Effector memory CD8-positive, alpha-beta T cell (primary cell): ENCODE data around the gene KLHL2.
"Not testable (repeated sequence)": the region's sequence is repeated elsewhere in the genome, so short reads cannot be mapped to it uniquely, and the experiment has no call there.

Source experiments
- ATAC-seq: fragments of 150-1000 bp; cut with Tn5 transposase; replicated peaks from 2 replicates; pipeline ENCODE4 v1.10.0; 2021; ENCODE audit warnings: mild to moderate bottlenecking, moderate library complexity
- DNase-seq, 3 experiments: peaks; one replicate each; pipeline ENCODE4 v3.0.0; 2021
- H3K27ac Mint-ChIP-seq, 2 donors: one replicate each; pipeline ENCODE4 v1.8.0; 2022; ENCODE audit warnings: mild to moderate bottlenecking in 2 of 2, mixed read lengths in 2 of 2, moderate library complexity in 2 of 2
- H3K27me3 Mint-ChIP-seq, 2 donors: one replicate each; pipeline ENCODE4 v1.8.0; 2022; ENCODE audit warnings: mixed read lengths in 2 of 2
- H3K36me3 Mint-ChIP-seq: one replicate; pipeline ENCODE4 v1.8.0; 2022; ENCODE audit warnings: mild to moderate bottlenecking, moderate library complexity, mixed read lengths; ENCODE audit not compliant: insufficient read depth
- H3K4me1 Mint-ChIP-seq, 2 donors: one replicate each; pipeline ENCODE4 v1.8.0; 2022; ENCODE audit warnings: low read depth in 2 of 2, mixed read lengths in 2 of 2
- H3K4me3 Mint-ChIP-seq, 2 donors: one replicate each; pipeline ENCODE4 v1.8.0; 2022; ENCODE audit warnings: mild to moderate bottlenecking in 2 of 2, mixed read lengths in 2 of 2, moderate library complexity in 2 of 2
- H3K9me3 Mint-ChIP-seq, 2 donors: one replicate each; pipeline ENCODE4 v1.8.0; 2022; ENCODE audit warnings: mixed read lengths in 2 of 2

Gene KLHL2

DNA sequence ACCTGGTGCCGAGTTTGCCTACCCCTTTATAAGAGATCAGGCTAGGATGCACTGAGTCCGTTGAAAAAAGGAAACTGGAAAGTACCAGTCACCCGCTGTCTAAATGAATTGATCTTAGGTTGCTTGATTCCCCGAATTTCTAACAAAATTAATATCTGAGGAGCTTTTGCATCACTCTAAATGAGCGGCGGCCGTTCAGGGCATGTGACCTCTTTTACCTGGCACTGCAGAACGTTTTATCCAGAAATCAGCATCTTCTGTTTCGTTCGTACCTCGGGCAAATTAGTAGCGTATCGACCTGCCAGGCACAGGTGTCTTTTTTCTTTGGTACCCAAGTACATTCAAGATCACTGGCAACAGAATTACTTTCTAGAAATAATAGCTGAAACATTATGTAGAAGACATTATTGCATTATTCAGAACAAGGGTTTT lies 876 bp downstream of the KLHL2 start:
- no peaks in the 10 kb centered on the region for H3K27me3 Mint-ChIP-seq
- peaks cover 38 to 47% of the 10 kb centered on the region in 2 donors for H3K4me1 Mint-ChIP-seq
- peak overlapping the region in 1 of 2 donors; percentile 90 for H3K27ac Mint-ChIP-seq
- DNase-seq (no peak), ATAC-seq (peak; percentile 28)
- H3K36me3 Mint-ChIP-seq: peaks cover 4% of the 10 kb centered on the region
- no peaks in the 10 kb centered on the region for H3K9me3 Mint-ChIP-seq
- H3K4me3 Mint-ChIP-seq: peak overlapping the region; percentile 76 to 88

DNA sequence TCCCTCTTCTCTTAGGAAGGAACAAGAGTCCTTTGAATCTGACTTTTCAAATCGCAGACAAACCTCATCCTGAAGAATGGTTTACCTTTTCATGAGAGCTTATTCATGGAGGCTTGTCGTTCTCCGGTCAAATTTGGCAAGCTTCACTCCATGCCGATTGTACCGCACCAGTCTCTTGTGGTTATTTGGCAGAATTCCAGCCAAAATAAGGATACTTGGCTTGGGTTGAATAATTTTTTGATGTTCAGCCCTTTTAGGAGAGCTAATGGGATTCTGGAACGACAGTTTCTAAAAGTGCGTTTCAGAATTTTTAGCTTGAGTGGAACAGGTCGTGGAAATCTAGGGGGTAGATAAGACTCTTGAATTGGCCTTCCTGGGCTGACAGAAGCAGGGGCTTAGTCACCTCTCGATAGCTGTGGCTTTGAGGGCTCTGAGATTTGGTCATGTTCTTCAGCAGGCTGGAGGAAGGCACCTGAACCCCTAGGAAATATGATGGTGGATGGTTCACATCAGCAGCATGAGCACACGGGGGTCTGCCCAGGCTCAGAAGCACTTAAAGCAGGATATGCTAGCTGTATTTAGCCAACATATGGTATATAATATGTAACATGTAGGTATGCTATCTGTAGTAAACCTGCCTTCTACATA lies 1.5 kb downstream of the KLHL2 start:
- Mint-ChIP-seq H3K27ac (peak overlapping the region in 1 of 2 donors; percentile 90), H3K27me3 (no peaks in the 10 kb centered on the region), H3K9me3 (no peaks in the 10 kb centered on the region), H3K4me1 (peaks cover 37 to 48% of the 10 kb centered on the region in 2 donors), H3K36me3 (peaks cover 4% of the 10 kb centered on the region), H3K4me3 (peak overlapping the region; percentile 43 to 88)
- no peak for ATAC-seq
- DNase-seq: no peak

DNA sequence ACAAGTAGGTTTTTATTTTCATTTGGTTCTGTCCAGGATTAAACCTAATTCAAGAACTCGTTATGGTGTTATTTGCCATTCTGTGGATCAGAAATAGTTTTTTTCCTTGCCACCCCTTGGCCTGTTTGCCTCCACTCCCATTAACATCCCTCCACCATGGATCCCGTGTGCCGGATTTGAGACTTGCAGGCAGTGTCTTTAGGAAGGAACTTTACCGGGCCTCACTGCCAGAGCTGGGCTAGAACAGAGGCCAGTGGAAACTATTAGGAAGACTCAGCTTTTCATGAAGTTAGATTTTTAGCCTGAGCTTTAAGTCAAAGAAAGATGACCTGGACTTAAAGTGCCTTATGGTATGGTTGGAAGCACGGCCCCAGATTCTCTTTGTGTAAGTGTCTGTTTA lies 2.4 kb downstream of the KLHL2 start:
- no peak for ATAC-seq

DNA sequence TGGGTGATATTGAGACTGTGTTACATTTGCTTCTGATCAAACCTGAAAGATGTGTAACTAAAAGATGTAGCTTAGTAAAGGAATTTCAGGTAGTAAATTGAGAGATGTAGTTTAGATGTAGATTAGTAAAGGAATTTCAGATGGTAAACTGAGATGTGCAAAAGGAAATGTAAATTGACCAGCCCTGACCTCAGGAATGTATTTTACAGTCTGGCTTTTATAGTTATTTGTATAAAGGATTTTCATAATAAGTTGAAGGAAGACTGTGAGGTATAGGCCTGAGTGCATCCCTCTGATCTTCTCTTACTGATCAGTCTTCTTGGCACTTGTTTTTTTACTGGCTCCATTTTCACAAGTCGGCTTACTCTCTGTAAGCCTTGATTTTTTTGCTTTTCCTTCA lies 3.2 kb downstream of the KLHL2 start:
- Mint-ChIP-seq H3K4me3 (no peak overlapping the region), H3K36me3 (peaks cover 4% of the 10 kb centered on the region), H3K4me1 (peaks cover 34 to 49% of the 10 kb centered on the region in 2 donors), H3K9me3 (no peaks in the 10 kb centered on the region), H3K27ac (peak overlapping the region in 1 of 2 donors; percentile 19), H3K27me3 (no peaks in the 10 kb centered on the region)
- DNase-seq: no peak
- ATAC-seq: no peak

More for the DNA sequence above, 2.4 kb downstream of the KLHL2 start:
- Mint-ChIP-seq H3K27me3 (no peaks in the 10 kb centered on the region), H3K9me3 (no peaks in the 10 kb centered on the region), H3K4me1 (peaks cover 34 to 43% of the 10 kb centered on the region in 2 donors), H3K36me3 (peaks cover 4% of the 10 kb centered on the region), H3K27ac (peak overlapping the region; percentile 19 to 90), H3K4me3 (no peak overlapping the region)
- no peak for DNase-seq

DNA sequence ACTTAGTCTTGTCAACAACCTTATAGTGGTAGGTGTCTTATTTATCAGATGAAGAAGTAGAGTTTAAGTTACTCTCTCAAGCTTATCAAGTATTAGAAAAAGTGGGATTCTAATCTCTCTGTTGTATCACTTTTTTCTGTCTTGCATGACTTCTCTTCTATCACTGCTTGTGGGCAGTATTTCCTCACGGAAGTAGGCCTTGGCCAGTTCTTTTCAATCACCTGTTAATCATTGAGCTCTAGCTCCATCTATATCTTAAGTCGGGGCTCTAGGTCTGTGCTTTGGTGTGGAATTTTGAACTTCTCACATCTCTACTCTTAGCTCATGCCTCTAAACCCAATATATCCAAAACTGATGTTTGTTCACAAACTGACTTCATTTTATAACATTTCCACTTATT lies 5.3 kb downstream of the KLHL2 start:
- H3K9me3 Mint-ChIP-seq, H3K4me3 Mint-ChIP-seq, ATAC-seq, H3K27me3 Mint-ChIP-seq, DNase-seq, H3K36me3 Mint-ChIP-seq: not testable (repeated sequence)
- Mint-ChIP-seq H3K4me1 (peaks cover 24 to 52% of the 10 kb centered on the region in 2 donors), H3K27ac (peak overlapping the region in 1 of 2 donors; percentile 4)

DNA sequence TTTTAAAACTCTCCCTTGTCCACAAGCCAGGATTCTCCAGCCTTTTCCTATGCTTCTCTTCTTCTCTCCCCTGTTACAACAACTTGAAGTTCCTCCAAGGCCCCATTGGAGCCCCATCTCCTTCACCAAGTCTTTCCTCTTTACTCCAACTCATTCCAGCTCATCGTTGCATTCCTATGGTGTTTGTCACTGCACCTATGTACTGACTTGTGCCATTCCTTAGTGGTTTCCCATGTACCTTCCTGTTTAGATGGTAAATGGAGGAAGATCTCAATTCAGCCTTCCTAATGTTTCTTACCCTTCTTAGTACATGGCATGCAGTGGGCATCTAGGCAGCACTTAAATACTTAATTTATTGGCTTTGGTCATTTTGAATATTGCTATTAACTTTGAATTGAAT lies 6.0 kb downstream of the KLHL2 start:
- H3K36me3 Mint-ChIP-seq, DNase-seq, H3K27ac Mint-ChIP-seq: not testable (repeated sequence)

DNA sequence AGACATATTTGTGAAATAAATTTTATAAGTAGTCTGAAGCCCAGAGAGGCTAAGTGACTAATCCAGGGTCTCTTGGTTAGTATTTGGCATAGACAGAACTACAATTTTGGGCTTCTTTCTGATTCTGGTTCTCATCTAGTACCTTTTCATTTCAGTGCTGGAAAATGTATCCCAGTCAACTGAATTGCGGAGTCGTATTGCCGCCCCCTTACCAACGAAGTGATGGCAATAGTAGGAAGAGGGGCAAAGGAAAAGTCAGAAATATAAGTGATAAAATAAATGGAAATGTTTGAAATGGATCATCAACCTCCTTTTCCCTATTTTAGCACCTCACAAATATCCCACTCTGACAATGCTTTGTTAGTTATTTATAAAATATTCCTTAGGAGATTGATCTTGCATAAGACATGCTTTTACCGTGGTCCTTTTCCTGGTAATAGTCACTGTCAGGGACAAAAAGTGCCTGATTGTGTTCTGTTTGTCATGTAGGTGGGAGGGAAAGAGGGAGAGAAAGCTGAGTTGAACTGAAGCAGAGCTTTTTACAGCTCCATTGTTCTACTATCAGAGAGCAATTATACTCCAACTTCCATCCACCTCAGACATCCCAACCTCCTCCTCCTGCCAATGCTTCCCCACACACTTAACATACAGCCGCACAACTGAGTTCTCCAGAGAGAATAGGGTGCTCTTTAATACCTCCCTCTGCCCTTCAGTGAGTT lies 6.8 kb downstream of the KLHL2 start:
- not testable (repeated sequence) for H3K9me3 Mint-ChIP-seq, ATAC-seq
- H3K27ac Mint-ChIP-seq: peak overlapping the region in 1 of 2 donors; percentile 8

More for the DNA sequence above, 6.0 kb downstream of the KLHL2 start:
- H3K4me1 Mint-ChIP-seq: peaks cover 25 to 51% of the 10 kb centered on the region in 2 donors
- not testable (repeated sequence) for ATAC-seq, H3K27me3 Mint-ChIP-seq, H3K4me3 Mint-ChIP-seq, H3K9me3 Mint-ChIP-seq

DNA sequence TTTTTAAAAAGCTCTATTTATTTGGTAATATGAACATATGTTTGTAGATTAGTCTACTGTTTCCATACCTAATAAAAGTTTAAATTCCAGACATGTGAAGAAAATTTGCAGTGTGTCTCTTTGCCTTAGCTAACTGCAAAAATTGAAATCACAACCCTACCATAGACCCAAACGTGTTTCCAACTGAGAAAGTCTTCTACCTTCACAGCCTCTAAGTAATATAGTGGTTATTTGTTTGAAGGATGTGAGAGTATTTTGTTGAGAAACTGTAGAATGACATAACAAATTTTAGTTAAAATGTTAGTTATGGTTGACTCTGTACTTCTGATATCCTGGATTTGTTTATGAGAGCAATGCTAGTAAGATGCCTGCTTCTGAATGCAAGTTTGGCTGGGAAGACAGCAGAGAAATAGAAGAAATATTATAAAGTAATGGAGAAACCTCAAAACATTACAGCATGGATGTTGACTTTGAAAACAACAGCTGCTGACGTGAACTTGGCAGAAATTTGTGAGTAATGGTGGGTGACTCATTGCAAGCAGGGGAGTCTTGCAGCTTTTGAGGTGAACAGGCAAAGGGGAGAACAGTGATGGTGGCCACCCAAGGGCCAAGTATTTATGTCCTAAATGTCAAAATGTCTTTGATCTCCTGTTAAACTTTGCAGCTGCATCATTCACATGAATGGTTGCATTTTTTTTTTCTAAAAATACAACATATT lies 7.8 kb downstream of the KLHL2 start:
- not testable (repeated sequence) for H3K27me3 Mint-ChIP-seq, H3K36me3 Mint-ChIP-seq, H3K4me3 Mint-ChIP-seq, H3K9me3 Mint-ChIP-seq, ATAC-seq, DNase-seq
- H3K4me1 Mint-ChIP-seq: peaks cover 16 to 40% of the 10 kb centered on the region in 2 donors
- H3K27ac Mint-ChIP-seq: peak overlapping the region in 1 of 2 donors; percentile 53

More for the DNA sequence above, 6.8 kb downstream of the KLHL2 start:
- not testable (repeated sequence) for H3K27me3 Mint-ChIP-seq, DNase-seq, H3K4me3 Mint-ChIP-seq, H3K36me3 Mint-ChIP-seq
- H3K4me1 Mint-ChIP-seq: peaks cover 19 to 48% of the 10 kb centered on the region in 2 donors

DNA sequence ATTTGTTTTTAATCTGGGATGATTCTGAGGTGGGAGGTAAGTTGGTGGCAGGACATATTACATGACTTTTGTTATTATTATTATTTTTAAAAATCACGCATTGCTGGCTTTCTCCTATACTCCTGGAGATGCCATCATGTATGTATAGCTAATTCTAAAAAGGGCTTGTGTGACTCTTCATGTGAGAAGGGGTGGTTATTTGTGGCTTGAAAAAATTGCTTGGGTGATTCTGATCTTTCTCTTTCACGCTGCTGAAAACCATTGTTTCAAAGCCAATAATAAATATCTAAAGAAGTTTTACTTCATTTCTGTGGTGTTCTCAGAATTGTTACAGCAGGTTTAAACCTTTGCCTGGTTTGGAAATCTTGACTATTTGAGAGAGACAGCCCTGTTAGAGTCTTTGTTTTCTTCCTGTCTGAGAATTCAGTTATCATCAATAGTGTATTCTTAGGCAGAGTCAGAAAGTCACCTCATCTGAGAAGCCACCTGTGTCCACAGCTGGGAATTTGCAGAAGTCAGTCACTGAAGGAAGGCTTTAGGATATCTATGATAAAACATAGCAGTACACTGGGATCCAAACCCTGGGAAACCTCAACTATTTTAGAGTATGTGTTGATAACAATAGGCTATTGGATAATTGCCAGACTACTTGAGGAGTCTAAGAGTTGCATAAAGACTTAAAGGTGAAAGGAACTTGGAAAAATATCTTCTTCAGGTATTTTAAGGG lies 8.6 kb downstream of the KLHL2 start:
- H3K36me3 Mint-ChIP-seq, H3K4me3 Mint-ChIP-seq, ATAC-seq, H3K27me3 Mint-ChIP-seq, DNase-seq, H3K9me3 Mint-ChIP-seq: not testable (repeated sequence)
- H3K27ac Mint-ChIP-seq: peak overlapping the region; percentile 53 to 74
- H3K4me1 Mint-ChIP-seq: peaks cover 13 to 33% of the 10 kb centered on the region in 2 donors

DNA sequence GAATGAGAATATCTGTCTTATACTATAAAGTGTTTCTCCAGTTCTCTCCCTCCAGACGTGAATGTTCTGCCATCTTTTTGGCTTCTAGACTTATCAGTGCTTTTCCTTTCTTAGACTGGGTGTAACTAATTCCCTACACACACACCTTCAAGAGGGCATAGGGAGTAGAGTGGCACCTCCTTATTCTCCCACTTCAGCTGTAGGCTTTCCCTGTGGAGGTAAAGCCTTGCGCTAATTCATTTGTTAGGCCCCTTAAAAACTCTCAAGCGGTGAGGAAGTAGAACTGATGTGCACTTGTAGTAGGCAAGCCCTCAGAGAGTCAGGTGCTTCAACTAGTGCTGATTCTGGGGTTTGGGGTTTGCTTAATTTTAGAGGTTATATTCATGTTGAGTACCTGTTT lies 10.0 kb downstream of the KLHL2 start:
- no peak overlapping the region for H3K27ac Mint-ChIP-seq
- H3K4me1 Mint-ChIP-seq: peaks cover 22 to 42% of the 10 kb centered on the region in 2 donors
- ATAC-seq (no peak), DNase-seq (no peak)
- H3K4me3 Mint-ChIP-seq: no peak overlapping the region
- no peaks in the 10 kb centered on the region for H3K27me3 Mint-ChIP-seq
- H3K36me3 Mint-ChIP-seq: no peaks in the 10 kb centered on the region
- no peaks in the 10 kb centered on the region for H3K9me3 Mint-ChIP-seq

DNA sequence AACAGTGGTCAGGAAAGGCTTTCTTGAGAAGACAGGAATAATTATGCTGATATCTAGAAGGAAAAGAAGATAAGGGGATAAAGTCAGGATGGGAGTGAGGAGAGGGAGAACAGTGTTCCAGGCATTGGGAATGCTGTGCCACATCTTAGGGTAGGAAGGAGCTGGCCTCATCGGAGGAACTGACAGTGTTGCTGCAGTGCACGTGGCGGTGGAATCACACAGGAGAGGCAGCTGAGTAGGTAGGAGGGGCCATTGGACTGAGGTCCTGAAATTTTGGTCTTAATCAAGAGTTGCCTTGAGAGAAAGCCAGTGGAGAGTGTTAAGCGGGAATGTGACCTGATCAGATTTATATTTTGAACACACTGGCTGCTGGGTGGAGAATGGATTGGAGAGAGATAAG lies 13.9 kb downstream of the KLHL2 start:
- not testable (repeated sequence) for H3K27ac Mint-ChIP-seq
- H3K4me1 Mint-ChIP-seq: peaks cover 23 to 29% of the 10 kb centered on the region in 2 donors

DNA sequence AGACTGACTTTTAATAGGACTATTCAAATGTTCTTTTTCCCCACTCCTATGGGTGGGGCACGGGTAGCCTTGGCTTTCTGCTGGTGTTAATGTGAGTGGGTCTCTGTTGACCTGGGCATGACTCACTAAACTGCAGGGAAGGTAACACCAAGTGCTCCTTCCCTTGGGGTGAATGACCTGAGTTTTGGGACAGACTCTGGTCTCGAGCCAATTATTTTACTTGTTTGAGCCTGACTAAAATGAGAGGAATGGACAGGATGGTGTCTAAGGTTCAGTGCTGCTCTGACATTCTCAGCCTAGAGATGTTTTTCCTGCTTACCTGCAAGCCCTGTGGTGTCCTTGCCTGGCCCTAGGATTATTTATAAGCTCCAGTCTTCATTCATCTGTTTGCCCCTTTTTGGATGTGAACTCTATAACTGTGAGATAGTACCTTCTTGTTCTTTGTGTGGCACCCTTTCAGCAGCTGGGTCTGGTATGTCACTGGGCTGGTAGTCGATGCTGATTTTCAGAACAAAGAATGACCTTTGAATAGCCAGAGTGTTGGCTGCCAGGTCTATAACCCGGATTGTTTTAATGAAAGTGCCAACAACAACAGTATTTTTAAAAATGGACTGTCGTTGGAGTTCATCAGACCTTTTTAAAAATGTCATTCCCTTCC lies 14.8 kb downstream of the KLHL2 start:
- not testable (repeated sequence) for H3K36me3 Mint-ChIP-seq, DNase-seq, ATAC-seq, H3K27me3 Mint-ChIP-seq, H3K4me3 Mint-ChIP-seq, H3K9me3 Mint-ChIP-seq
- Mint-ChIP-seq H3K27ac (peak overlapping the region; percentile 78 to 86), H3K4me1 (peaks cover 23 to 29% of the 10 kb centered on the region in 2 donors)

More for the DNA sequence above, 13.9 kb downstream of the KLHL2 start:
- not testable (repeated sequence) for ATAC-seq, DNase-seq, H3K4me3 Mint-ChIP-seq, H3K27me3 Mint-ChIP-seq, H3K36me3 Mint-ChIP-seq, H3K9me3 Mint-ChIP-seq

DNA sequence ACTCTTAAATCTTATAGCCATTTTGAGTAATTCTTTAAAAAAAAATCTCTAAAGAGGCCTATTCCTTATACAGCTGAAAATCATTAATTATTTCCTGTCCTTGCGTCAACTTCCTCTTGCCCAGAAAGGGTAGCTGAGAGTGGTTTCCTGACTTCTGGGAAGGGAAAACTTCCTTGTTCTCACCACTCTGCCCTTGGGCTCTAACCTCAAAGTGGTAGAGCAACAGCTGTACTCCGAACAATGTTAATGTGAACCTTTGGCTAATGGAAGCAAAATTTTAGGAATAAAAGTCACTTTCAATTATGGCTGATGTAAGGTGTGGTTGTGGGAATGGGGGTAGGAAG lies 15.3 kb downstream of the KLHL2 start:
- Mint-ChIP-seq H3K27ac (peak overlapping the region; percentile 78 to 86), H3K36me3 (no peaks in the 10 kb centered on the region), H3K9me3 (no peaks in the 10 kb centered on the region), H3K4me1 (peaks cover 23 to 26% of the 10 kb centered on the region in 2 donors), H3K4me3 (no peak overlapping the region), H3K27me3 (no peaks in the 10 kb centered on the region)
- ATAC-seq (no peak), DNase-seq (no peak)
